HG03439 (cell line): ENCODE measurements around the gene LCN10.
"Not testable (repeated sequence)": the region's sequence is repeated elsewhere in the genome, so short reads cannot be mapped to it uniquely, and the experiment has no call there.

Experiments used
- ATAC-seq: cut with Tn5 transposase; IDR thresholded peaks from one replicate; pipeline ENCODE4 v1.9.1; 2021; ENCODE audit warnings: mild to moderate bottlenecking, moderate library complexity; ENCODE audit not compliant: unreplicated experiment

The LCN10 gene

GRCh38 chr9:136742591-136743391, at the start of gene LCN10:
Gene LCN10 (minus strand): TSS chr9:136742940. CDS start chr9:136742903, 37 bp downstream.
- ATAC-seq, result no peak

DNA sequence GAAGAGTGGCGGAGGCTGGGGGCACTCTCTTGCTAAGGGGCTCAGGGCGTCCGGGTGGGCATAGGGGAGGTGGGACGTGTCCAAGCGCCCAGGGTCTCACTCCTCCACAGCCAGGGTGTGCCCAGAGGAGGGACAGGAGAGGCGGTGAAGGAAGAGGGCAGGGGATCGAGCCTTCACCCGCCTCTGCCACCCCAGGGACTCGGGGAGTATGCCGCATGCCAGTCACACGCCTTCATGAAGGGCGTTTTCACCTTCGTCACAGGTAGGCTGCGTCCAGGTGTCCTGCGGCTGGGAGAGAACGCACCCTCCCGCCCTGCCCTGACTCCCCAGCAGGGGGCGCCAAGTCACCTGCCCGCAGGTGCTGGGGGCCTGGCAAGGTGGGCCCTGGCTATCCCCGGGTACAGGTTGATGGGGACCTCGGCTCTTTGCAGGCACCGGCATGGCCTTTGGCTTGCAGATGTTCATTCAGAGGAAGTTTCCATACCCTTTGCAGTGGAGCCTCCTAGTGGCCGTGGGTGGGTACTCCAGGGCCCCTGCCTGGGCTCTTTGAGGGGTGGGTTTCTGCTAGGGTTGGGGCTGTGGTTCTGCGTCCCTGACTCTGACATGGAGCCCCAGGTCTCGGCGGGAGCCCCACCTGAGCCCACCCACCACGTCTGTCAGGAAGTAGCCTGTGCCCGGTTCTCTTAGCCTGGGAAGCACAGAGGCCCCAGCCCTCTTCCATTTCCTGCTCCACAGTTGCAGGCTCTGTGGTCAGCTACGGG, 49.0 kb upstream of the LCN10 start:
- peak; percentile 19 for ATAC-seq

DNA sequence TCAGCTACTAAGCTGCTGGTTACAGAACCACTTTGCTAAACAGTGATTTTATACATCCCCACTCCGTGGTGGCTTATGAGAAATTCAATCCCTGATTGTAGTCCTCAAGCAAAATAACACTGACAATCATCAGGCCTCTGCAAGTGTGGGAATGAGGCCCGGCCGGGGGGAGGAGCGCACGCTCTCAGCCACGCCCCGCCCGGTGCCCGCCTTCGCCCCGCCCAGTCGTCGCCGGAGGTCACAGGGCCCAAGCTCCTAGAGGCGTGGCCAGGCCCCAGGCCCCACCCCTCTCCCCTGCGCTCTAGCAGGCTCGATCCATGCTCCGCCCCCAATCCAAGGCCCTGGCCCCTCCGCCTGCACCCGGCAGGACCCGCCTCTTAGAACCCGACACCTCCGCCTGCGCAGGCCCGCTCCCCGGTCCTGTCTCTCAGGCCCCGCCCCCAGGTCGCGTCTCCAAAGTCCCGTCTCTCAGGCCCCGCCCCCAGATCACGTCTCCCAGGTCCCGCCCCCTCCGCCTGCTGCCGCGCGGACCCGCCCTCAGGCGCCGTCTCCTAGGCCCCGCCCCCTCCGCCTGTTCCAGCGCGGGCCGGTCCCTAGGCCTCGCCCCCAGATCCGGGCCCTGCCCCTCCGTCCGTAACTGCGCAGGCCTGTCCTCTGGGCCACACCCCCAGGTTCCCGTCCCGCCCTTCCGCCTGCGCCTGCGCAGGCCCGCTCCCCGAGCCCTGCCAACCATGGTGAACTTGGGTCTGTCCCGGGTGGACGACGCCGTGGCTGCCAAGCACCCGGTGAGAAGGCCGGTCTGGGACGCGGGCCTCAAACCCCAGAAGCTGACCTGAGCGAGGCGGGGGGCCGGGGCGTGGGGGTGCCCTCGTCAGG, 48.1 kb upstream of the LCN10 start, which contains the start of gene TMEM141:
TSS of gene TMEM141 (plus strand) at position 705 of the 876 bp plus-strand sequence. CDS start at position 732, 27 bp downstream.
- ATAC-seq, result peak; percentile 82

- ATAC-seq, result no peak
These were observed 46.8 kb upstream of the LCN10 start for GRCh38 chr9:136789523-136789937.

- ATAC-seq, result not testable (repeated sequence)
These were observed 46.1 kb upstream of the LCN10 start for GRCh38 chr9:136788644-136789522.

DNA sequence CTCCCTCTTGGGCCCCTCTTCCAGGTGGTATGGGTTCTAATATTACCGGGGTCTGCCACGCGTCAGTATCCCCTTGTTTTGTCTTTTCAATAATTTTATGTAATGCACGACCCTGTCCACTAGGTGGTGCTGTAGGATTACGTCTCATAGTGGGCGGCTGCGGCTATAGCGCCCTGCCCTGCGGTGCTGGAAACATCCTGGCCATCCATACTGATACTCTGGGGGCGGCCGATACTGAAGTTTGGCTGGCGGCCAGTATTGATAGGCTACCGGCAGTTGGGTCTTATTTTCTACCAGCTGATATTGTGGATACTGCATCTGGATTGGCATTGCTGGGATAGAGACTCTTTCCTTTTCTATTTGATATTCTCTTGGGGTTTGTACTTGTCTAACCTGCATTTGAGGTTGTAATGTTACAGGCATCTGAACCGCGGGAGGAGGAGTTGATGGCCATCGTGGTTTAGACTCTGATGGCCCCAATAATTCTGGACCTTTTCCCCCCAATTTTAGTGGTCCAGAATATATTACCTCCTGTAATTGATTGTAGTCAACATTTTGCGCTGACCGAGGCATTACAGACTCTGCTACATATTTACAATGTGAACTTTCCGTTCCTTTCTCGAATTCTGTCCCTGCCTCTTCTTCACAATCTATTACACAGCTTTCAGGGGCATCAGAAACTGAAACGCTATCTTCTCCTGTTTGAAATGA, 45.1 kb upstream of the LCN10 start:
- ATAC-seq, result no peak

GRCh38 chr9:136786983-136787382, 44.2 kb upstream of the LCN10 start:
- ATAC-seq, result not testable (repeated sequence)

DNA sequence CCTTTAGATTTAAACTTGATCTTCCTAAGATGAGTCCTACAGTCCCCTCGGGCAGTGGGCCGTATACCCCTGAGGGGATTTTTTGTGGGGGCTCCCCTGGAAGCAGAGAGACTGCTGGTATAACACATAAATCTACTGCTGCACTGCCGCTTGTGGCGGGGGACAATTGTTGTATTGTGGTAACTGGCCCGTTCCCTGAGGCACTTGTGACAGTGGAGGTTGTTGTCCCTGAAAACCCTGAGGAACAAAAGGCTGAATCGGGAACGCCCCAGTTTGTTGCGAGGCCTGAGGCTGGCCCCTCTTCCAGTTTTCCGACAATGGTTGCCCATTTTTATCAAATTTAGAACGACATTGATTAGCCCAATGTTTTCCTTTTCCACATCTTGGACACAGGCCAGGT, 43.7 kb upstream of the LCN10 start:
- ATAC-seq, result no peak

- ATAC-seq, result not testable (repeated sequence)
These were observed 43.0 kb upstream of the LCN10 start for GRCh38 chr9:136785565-136786355.

DNA sequence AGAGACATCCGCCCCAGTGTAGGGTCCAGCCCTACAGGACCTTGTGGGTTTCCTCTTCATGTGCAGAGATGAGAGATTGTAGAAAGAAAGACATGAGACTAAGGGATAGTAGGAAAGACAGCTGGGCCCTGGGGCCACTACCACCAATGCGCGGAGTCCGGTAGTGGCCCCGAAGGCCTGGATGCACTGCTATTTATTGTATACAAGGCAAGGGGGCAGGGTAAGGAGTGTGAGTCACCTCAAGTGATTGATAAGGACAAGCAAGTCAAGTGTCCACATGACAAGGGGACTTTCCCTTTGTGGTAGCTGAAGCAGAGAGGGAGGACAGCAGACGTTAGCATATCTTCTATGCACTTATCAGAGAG, 42.2 kb upstream of the LCN10 start:
- ATAC-seq, result no peak

DNA sequence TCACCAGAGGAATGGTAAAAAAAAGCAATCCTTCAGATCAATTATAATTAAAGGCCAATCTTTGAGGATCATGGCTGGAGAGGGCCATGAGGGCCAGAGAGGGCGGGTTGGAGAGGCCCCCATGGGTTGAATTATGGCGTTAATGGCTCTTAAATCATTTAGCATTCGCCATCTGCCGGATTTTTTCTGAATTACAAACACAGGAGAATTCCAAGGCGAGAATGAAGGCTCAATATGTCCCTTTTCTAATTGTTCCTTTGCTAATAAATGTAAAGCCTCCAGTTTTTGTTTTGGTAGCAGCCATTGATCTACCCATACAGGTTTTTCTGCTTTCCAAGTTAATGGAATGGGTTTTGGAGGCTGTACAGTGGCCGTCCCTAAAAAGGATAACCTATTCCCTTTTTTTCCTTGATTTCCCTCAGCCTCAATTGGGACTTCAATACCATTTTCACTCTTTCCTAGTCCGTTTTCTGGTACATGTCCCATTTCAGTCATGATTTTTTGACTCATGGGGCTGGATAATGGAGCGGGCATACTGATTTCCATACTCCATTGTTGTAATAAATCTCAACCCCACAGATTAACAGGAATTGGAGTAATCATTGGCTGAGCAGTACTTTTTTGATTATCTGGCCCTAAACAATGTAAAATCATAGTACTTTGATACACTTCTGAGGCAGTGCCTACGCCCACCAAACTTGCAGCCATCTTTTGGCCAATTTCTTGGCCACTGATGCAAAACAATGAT, 41.7 kb upstream of the LCN10 start:
- ATAC-seq, result no peak

GRCh38 chr9:136782452-136782851, 39.7 kb upstream of the LCN10 start:
- no peak for ATAC-seq

GRCh38 chr9:136779808-136780207, 37.1 kb upstream of the LCN10 start:
- no peak for ATAC-seq

DNA sequence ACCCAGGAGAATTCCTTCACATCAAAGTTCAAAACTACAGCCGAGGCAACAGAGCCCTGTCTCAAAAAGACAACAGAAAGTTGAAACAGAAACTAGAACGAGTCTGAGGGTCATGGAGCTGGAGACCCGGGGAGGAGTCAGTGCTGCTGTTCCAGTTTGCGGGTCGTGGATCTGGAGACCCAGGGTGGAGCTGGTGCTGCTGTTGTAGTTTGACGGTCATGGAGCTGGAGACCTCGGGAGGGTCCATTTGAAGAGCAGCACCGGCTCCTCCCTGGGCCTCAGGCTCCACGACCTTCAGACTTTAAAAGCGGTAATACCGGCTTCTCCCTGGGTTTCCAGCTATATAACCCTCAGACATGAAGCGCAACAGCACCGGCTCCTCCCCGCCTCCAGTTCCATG, 34.6 kb upstream of the LCN10 start:
- no peak for ATAC-seq

DNA sequence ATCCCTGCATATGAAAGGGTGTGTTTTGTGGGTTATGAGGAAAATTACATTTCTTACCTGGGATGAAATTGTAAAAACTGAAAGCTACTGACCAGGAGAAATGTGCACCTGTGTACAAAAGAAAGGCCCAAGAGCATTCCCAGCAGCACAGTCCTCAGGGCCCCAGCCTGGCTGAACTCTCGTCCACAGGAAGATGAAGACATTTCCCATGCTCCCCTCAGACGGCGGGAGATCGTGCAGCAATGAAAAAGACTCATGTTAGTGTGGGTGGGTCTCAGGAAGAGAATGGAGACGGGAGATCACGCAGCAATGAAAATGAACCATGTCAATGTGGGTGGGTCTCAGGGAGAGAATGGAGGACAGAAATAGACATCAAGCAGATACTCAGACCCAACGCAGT, 34.2 kb upstream of the LCN10 start:
- ATAC-seq, result no peak

DNA sequence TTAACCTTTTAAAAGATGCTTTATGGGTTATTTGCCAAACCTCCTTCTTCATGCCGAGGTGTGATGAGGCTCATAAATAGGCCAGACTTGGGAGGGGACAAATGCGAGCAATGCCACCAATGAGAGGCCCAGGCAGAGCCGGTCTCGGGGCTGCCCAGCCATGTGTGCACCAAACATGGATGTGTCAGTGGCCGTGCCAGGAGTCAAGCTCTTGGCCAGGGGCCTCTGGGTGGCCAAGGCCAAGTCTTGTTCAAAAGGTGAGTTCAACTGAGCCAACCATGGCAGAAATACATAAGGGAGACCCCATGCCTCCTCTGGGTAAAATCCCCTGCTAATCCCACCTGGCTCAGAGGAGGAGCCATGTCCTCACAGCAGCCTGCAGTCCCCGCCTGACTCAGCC, 32.5 kb upstream of the LCN10 start:
- ATAC-seq, result no peak

- no peak for ATAC-seq
These were observed 31.8 kb upstream of the LCN10 start for GRCh38 chr9:136774416-136775045.
